GM21447 (cell line): ENCODE data around the gene ZDHHC8.

Experiments used
- ATAC-seq: cut with Tn5 transposase; IDR thresholded peaks from one replicate; pipeline ENCODE4 v1.9.1; 2021; ENCODE audit not compliant: unreplicated experiment

ZDHHC8 gene

GRCh38 chr22:20095521-20095920 lies 36.1 kb upstream of the ZDHHC8 start:
- no peak for ATAC-seq

DNA sequence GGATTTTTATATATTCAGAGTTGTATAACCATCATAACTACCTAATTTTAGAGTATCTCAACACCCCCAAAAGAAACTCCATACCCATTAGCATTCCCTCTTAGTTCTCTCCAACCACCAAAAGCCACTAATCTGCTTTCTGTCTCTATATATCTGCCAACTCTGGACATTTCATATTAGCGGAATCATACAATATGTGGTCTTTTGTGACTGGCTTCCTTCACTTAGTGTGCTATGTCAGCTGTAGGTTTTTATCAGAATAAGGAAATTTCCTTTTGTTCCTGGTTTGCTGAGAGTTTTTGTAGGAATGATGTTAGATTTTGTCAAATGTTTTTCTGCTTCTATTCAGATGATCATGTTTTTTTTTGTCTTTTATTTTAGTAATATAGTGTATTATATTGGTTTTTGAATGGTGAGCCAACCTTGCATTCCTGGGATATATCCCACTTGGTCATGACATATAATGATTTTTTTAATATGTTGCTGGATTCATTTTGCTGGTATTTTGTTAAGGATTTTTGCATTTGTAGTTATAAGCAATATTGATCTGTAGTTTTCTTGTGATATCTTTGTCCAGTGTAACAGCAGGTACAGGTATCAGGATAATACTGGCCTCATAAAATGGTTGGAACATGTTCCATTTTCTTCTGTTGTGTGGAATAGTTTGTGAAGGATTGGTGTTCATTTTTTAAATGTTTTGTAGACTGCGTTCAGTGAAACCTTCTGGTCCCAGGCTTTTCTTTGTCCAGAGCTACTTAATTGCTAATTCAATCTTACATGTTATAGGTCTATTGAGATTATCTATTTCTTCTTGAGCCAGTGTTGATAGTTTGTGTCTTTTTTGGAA lies 34.8 kb upstream of the ZDHHC8 start:
- no peak for ATAC-seq

GRCh38 chr22:20099099-20099711 lies 32.4 kb upstream of the ZDHHC8 start:
- ATAC-seq, result no peak

DNA sequence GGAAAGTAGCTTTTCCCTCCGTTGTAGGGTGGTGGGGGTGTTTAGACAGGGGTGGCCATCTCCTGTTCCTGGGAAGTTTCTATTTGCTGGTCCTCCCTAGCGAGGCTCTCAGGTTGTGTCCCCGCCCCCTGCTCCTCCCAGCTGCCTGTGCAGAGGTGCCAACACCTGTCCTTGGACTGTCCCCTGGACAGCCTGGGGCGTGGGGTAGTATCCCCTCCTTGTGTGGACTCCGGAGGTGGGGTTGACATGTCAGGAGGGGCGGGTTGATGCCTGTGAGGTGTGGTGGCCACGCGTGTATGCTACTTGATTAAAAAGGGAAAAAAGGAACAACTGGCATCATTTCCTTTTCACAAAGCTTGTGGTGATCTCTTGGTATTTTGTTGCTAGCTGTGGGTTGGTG lies 30.0 kb upstream of the ZDHHC8 start:
- no peak for ATAC-seq

DNA sequence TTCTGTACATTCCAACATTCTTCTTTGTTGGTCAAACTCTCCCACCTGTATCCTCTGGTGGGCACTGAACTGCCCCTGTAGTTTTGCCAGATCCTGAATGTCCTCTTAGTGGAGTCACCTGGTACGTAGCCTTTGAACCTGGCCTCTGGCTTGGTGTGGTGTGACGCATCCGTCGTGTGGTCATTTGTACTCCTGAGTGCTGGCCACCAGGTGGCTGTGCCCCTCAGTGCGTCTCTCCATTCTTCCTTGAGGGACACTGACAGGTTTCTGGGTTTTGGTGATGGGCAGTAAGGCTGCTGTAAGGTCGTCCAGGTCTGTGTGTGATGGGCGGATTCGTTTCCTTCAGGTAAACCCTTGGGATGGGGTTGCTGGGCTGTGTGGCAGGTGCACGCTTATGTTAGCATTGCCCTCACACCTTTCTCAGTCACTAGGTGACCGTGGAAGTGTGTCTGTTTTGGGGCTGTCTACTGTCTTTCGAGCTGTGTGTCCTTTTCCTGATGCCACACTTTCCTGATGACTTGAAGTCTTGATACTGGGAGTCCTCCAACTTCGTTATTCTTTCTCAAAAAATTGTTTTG lies 29.3 kb upstream of the ZDHHC8 start:
- ATAC-seq, result no peak

DNA sequence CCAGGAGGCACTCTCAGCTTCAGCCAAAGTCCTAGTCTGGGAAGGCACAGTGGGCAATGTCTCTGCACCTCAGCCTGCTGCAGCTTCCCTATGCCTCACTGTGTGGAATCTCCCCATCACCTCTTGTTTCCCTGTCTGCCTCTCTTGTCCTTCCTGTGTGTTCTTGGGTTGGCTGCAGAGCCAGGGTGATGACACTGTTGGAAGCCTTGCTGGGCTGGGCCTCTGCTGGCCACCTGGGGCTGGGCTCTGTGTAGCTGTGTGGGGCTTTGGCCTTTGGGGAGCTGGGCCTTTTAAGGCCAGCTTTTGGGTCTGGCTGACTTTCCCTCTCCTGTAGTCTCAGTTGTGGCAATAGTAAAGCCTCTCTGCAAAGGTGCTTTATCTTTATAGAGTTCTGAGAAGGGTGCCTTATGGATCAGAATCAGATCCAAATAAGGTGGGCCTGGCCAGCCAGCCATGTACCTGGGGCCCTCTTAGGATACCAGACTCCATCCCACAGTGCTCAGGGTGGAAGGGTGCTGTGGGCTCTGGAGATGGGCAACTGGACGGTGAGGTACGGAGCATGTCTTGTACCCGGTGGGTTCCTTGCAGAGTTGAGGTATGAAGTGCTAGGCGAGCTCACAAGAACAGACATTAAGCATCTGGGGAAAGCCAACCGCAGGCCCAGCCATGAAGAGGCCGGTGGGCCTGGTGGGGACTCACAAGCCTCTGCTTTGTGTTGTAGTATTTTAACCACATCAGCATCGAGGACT lies 26.0 kb upstream of the ZDHHC8 start:
- ATAC-seq, result no peak

- ATAC-seq, result no peak
Observed at GRCh38 chr22:20106205-20106848, 25.3 kb upstream of the ZDHHC8 start.

DNA sequence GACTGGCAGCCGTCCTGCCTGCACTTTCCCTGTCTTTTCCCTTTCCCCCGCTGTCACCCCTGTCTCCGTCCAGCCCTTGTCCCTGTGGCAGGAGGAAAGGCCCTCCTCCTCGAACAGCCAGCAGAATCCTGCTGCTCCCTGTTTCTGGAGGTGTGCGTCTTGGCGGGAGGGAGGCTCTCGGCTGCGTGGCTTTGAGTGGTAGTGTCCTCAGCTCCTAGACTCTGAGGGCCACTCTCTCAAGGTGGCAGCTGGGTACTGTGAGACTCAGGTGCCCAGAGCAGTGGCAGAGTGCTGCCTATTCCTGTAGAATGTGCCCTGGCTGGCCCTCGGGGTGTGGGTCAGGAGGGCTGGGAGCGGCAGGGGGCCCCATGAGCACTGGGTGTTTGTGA lies 24.8 kb upstream of the ZDHHC8 start:
- no peak for ATAC-seq

GRCh38 chr22:20107471-20107901 lies 24.1 kb upstream of the ZDHHC8 start:
- ATAC-seq, result no peak

GRCh38 chr22:20107951-20108756 lies 23.4 kb upstream of the ZDHHC8 start:
- ATAC-seq, result no peak

GRCh38 chr22:20108757-20109230 lies 22.8 kb upstream of the ZDHHC8 start:
- ATAC-seq, result no peak

DNA sequence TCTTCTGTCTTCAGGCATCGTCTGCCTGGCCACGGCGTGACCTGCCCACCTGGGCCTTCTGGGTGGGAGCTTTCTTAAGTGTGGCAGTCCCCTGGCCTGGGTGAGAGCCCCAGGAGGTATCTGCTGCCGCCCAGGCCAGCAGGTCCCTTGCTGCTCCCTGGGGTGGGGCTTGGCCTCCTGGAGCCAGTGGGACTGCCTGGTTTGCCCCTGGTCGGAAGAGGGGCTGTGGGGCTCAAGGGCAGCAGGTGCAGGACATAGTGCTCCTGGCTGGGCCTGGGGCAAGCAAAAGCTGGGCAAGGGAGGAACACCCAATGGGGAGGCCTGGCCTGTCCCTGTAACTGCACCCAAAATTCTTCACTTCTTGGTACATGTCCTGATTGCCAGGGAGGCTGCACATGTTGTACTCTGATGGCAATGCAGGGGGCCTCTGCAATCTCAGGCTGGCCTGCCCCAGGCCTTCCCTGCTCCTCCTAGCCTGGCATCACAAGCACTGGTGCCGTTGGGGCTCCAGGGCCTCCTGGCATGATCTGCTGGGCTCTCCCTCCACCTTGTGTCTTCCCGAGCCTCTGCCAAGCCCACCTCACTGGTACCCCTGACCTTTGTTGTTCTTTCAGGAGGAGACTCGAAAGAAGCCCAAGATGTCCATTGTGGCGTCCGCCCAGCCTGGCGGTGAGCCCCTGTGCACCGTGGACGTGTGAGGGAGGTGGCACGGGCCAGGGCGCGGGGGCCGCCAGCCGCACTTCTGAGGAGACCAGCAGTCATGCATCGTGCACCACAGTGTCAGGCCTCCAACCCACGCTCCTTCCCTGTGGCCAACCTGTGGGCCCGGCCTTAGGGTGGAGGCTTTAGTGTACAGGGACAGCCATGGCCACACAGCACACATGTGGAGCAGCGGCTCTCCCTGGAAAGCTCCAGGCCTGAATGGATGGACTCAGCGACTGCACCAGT lies 21.9 kb upstream of the ZDHHC8 start:
- no peak for ATAC-seq

DNA sequence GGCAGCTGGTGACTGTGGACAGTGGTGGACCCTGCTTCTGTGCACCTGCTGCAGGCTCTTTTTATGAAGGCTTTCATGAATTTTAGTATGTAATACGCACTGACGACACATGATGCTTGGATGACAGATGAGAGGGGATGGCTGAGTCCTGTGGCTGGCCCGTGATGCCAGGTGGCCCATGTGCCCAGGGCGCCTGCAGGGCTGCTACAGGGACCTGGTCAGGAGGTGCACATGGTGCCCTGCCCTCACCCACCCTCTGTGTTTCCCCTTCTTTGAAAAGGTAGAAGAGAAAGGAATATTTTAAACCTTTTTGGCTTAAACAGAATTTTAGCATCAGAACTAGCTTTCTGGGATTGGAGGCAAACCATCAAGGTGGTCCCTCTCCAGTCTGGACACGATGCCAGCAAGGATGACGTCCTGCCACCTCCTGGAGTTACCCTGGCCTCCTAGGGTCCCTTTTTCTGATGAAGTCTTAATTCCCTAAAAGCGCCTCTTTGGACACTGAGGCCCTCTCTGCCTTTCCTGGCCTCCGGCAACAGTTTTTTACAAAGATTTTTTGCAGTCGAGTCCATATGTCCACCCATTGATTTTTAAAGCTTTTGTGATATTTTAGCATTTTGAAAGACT lies 21.1 kb upstream of the ZDHHC8 start:
- ATAC-seq, result no peak

- no peak for ATAC-seq
Observed at GRCh38 chr22:20111045-20111688, 20.4 kb upstream of the ZDHHC8 start.

GRCh38 chr22:20111689-20112622 lies 19.6 kb upstream of the ZDHHC8 start:
- no peak for ATAC-seq

GRCh38 chr22:20112623-20113511 lies 18.7 kb upstream of the ZDHHC8 start:
- no peak for ATAC-seq
